OCI-LY1 (cell line): Measurements from ENCODE around the gene HLCS.

Experiments used
- H2AFZ ChIP-seq: fragments of 200-600 bp; sonication (generic), shearing (Covaris generic); 2 replicates; pipeline ENCODE4 v1.6.0; 2014; ENCODE audit warnings: antibody characterized with exemption, mild to moderate bottlenecking, low read length
- H3F3A ChIP-seq: fragments of 200-600 bp; sonication (generic), shearing (Covaris generic); 2 replicates; pipeline ENCODE4 v1.6.0; 2014; ENCODE audit warnings: mild to moderate bottlenecking, antibody characterized with exemption, low read length, moderate library complexity; ENCODE audit not compliant: insufficient read depth
- H3K27ac ChIP-seq: fragments of 200-600 bp; sonication (generic); 2 replicates; pipeline ENCODE4 v1.5.1; 2014; ENCODE audit warnings: low read length, mixed run types, mild to moderate bottlenecking, low read depth; ENCODE audit not compliant: poor library complexity, severe bottlenecking
- H3K27me3 ChIP-seq: fragments of 200-600 bp; sonication (generic); 2 replicates; pipeline ENCODE4 v1.6.0; 2014; ENCODE audit warnings: antibody characterized with exemption, mild to moderate bottlenecking, low read length, moderate library complexity; ENCODE audit not compliant: insufficient read depth
- H3K36me3 ChIP-seq: fragments of 200-600 bp; sonication (generic); 2 replicates; pipeline ENCODE4 v1.6.1; 2014; ENCODE audit warnings: mild to moderate bottlenecking, antibody characterized with exemption, low read length, moderate library complexity, mixed read lengths; ENCODE audit not compliant: insufficient read depth
- H3K4me1 ChIP-seq: fragments of 200-600 bp; sonication (generic); 2 replicates; pipeline ENCODE4 v1.5.1; 2014; ENCODE audit warnings: mild to moderate bottlenecking, low read length, moderate library complexity; ENCODE audit not compliant: insufficient read depth, severe bottlenecking
- H3K4me2 ChIP-seq: fragments of 200-600 bp; sonication (generic), shearing (Covaris generic); 2 replicates; pipeline ENCODE4 v1.6.1; 2014; ENCODE audit warnings: low read length
- H3K4me3 ChIP-seq: fragments of 200-600 bp; sonication (generic); 2 replicates; pipeline ENCODE4 v1.5.1; 2014; ENCODE audit warnings: low read length, low read depth, mild to moderate bottlenecking, mixed read lengths; ENCODE audit not compliant: poor library complexity, severe bottlenecking
- H3K79me2 ChIP-seq: fragments of 200-600 bp; shearing (Covaris generic); 2 replicates; pipeline ENCODE4 v1.6.1; 2016; ENCODE audit warnings: mixed run types, low read length, mixed read lengths; ENCODE audit not compliant: insufficient read depth
- H3K9ac ChIP-seq: fragments of 200-600 bp; sonication (generic), shearing (Covaris generic); 2 replicates; pipeline ENCODE4 v1.6.1; 2014; ENCODE audit warnings: mild to moderate bottlenecking, low read length, mixed read lengths
- H3K9me2 ChIP-seq: fragments of 200-600 bp; sonication (generic), shearing (Covaris generic); 2 replicates; pipeline ENCODE4 v1.6.1; 2014; ENCODE audit warnings: low read depth, mild to moderate bottlenecking, low read length, mixed read lengths
- H3K9me3 ChIP-seq: fragments of 200-600 bp; shearing (Covaris generic); 2 replicates; pipeline ENCODE4 v1.6.1; 2014; ENCODE audit warnings: low read length, mixed read lengths
- H4K20me1 ChIP-seq: fragments of 200-600 bp; sonication (generic), shearing (Covaris generic); 2 replicates; pipeline ENCODE4 v1.6.0; 2016; ENCODE audit warnings: mild to moderate bottlenecking, low read length; ENCODE audit not compliant: insufficient read depth
- CTCF ChIP-seq: fragments of 200-600 bp; sonication (generic), shearing (Covaris generic); IDR thresholded peaks from 2 replicates; pipeline ENCODE4 v1.5.1; 2017; ENCODE audit warnings: mild to moderate bottlenecking, antibody characterized with exemption, low read length, moderate library complexity, mixed read lengths
- EZH2 ChIP-seq: fragments of 200-600 bp; sonication (generic), shearing (Covaris generic); IDR thresholded peaks from 2 replicates; pipeline ENCODE4 v1.8.0; 2017; ENCODE audit warnings: borderline replicate concordance, mixed run types, mild to moderate bottlenecking, antibody characterized with exemption, low read length, moderate library complexity, mixed read lengths

Gene HLCS

GRCh38 chr21:36965720-36966065, 776 bp downstream of the HLCS start:
- Histone ChIP-seq H3F3A (no peaks in the 10 kb centered on the region), H3K27me3 (no peaks in the 10 kb centered on the region), H3K4me1 (peaks cover 27% of the 10 kb centered on the region), H3K9me3 (no peaks in the 10 kb centered on the region), H3K36me3 (peaks cover 10% of the 10 kb centered on the region), H3K79me2 (no peaks in the 10 kb centered on the region), H3K9me2 (no peaks in the 10 kb centered on the region), H3K4me2 (peak overlapping the region; percentile 89), H3K27ac (peak overlapping the region; percentile 73), H2AFZ (no peak overlapping the region), H3K4me3 (peak overlapping the region; percentile 100), H4K20me1 (no peaks in the 10 kb centered on the region), H3K9ac (peak overlapping the region; percentile 100)
- TF ChIP-seq CTCF: no peak
- TF ChIP-seq EZH2: no peak

GRCh38 chr21:36964827-36965719, 1.4 kb downstream of the HLCS start:
- H3K4me3 ChIP-seq: peak overlapping the region; percentile 100
- peak overlapping the region; percentile 100 for H3K9ac ChIP-seq
- H3F3A ChIP-seq: no peaks in the 10 kb centered on the region
- H4K20me1 ChIP-seq: no peaks in the 10 kb centered on the region
- H2AFZ ChIP-seq: no peak overlapping the region
- no peaks in the 10 kb centered on the region for H3K79me2 ChIP-seq
- H3K27me3 ChIP-seq: no peaks in the 10 kb centered on the region
- no peaks in the 10 kb centered on the region for H3K9me2 ChIP-seq
- H3K27ac ChIP-seq: peak overlapping the region; percentile 73
- no peaks in the 10 kb centered on the region for H3K9me3 ChIP-seq
- peaks cover 16% of the 10 kb centered on the region for H3K36me3 ChIP-seq
- H3K4me2 ChIP-seq: peak overlapping the region; percentile 89
- TF ChIP-seq CTCF (no peak), EZH2 (no peak)
- H3K4me1 ChIP-seq: peaks cover 27% of the 10 kb centered on the region

GRCh38 chr21:36964398-36964797, 2.1 kb downstream of the HLCS start:
- Histone ChIP-seq H3K4me3 (peak overlapping the region; percentile 100), H3F3A (no peaks in the 10 kb centered on the region), H3K27me3 (no peaks in the 10 kb centered on the region), H3K27ac (no peak overlapping the region), H4K20me1 (no peaks in the 10 kb centered on the region), H3K9me3 (peaks cover 4% of the 10 kb centered on the region; the same call in 1 of the 2 replicates), H3K9me2 (no peaks in the 10 kb centered on the region), H3K9ac (no peak overlapping the region; the same call in 1 of the 2 replicates), H3K79me2 (no peaks in the 10 kb centered on the region), H2AFZ (no peak overlapping the region), H3K4me1 (peaks cover 27% of the 10 kb centered on the region), H3K36me3 (peaks cover 23% of the 10 kb centered on the region), H3K4me2 (peak overlapping the region; percentile 89)
- no peak for TF ChIP-seq EZH2
- TF ChIP-seq CTCF: no peak
